ENCODE results near the gene ADRM1.

Gene ADRM1

DNA sequence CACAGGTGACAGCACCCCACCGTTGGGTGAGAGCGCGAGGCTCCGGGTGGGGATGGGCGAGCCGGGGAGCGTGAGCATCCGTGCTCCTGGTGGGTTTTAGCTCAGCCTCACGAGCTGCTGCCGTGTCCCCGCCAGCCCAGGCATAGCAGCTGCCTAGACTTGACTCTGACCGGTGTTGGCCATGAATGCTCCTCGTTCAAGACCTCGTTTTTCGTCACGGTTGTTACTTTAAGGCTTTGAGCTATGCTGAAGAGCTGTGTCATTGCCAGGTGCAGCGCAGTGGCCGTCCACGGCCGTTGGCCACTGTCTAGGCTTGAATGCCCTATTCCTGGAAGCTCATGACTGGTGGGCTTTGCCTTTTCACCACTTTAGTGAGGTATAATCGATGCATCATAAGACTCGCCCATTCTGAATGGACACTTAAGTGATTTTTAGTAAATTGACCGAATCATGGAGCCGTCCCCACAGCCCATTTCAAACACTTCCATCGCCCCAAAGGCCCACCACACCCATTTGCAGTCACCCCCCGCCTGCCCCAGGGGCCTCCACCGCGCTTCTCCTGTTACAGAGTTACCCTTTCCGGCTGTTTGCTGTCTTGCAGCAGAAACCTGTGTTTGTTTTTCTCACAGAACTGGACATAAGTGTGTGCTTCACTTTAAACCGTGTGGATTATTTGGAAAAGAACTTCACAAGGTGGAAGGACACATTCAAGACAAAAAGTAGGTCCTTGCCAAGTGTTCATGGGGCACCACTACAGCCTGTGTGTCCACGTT lies 21.4 kb upstream of the ADRM1 start:
- DNase-seq, result no peak

DNA sequence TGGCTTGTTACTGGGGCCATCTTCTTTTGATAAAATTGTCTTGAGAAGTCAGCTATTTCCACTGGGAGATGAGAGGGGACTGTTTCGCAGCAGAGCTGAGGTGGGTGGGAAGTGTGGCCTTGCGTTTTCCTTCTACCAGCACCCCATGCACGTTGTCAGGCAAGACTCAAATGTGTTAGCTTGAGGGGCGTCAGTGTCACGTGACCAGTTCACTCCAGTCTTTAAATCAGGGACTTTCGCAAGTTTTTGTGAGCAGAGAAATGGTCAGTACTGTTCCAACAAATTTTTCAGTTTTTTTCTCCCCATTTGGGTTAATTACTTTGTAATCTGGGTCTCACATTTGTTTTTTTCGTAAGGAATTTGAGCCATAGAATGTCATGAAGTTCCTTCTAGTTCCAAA lies 20.7 kb upstream of the ADRM1 start:
- no peak for DNase-seq

DNA sequence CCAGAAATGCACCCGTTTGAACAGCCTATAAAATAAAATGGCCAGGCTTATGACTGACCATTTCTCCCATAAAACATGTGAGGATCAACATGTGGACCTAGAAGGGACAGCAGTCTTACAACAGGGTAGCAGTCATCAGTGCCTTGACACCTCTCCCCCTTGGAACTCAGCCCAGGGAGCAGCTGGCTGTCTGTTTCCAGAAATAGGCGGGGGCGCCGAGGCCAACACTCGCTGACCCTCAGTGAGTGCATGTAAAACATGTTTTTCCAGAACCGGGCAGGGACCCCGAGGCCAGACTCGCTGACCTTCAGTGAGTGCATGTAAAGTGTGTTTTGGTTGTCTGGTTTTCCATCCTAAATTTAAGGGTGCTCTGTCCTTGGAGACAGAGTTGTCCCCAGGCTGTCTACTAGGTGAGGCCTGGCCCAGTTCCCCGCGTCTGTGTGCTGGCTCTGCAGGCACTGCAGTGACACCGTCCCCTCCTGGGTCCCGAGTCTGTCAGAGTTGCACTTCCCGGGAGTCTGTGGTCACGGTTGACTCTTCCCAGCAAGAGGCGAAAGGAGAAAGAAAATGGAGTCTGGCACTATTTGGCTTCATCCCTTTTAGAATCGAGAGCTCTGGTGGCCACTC lies 19.8 kb upstream of the ADRM1 start:
- DNase-seq, result no peak

DNA sequence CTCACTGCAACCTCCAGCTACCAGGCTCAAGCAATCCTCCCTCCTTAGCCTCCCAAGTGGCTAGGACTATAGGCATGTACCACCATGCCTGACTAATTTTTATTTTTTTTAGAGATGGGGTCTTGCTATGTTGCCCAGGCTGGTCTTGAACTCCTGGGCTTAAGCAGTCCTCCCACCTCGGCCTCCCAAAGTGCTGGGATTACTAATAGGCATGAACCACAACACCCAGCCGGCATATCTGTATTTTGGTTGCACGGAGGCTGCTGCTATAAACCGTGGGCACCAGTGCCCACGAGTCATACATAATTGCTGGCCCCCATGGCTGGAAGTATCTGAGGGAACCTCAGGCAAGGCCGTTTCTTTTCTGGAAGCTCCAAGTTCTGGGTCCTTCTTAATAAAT lies 18.3 kb upstream of the ADRM1 start:
- no peak for DNase-seq

DNA sequence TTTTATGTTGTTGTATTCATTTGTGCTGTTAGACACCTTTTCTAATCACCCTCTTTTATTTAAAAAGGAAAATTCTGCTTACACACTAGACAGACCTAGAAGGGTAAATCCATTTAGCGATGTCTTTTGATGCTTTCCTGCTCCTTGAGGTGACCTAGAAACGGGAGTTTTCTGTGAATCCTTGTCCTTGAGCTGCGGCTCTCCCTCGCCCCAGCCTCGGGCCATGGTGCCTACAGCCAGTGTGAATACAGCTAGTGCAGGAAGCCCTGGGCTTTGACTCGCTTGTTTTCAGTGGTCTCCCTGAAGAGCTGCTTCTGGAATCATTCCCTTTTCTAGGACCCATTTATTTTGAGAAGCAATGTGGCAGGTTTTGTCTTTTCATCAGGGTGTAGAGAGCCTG lies 17.6 kb upstream of the ADRM1 start:
- no peak for DNase-seq

DNA sequence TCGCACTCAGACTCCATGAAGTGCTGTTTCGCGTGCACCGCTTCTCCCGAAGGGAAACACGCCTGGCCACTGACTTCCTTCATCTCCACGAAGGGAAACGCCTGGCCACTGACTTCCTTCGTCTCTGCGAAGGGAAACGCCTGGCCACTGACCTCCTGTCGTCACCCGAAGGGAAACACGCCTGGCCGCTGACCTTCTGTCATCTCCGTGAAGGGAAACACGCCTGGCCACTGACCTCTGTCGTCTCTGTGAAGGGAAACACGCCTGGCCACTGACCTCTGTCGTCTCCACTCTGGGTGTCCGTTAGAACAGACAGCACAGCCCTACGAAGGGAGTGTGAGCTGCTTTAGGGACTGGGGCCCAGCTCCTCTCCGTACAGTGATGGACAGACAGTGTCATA lies 17.1 kb upstream of the ADRM1 start:
- DNase-seq, result no peak

DNA sequence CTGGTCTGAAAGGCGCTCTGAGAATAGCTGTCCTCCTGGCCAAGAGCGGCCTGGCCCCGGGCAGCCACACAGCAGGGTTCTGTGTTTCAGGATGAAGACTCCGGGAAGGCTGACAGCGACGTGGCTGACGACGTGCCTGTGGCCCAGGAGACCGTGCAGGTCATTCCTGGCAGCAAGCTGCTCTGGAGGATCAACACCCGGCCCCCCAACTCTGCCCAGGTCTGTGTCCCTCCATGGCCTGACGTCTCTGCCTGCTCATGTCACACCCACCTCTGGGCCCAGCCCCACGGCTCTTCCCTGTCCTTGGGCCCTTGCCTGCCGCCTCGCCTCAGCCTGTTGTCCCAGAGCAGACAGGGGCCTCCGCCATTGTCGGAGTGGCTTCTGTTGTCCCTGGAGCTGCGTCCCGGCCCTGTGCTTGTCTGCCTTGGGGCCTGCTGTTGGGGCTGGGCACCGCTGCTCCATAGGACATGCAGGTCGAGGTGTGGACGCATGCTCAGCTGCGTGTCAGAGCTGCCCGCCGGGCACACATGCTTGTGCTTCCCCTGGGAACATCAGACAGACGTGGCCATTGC lies 16.2 kb upstream of the ADRM1 start:
- DNase-seq, result no peak

DNA sequence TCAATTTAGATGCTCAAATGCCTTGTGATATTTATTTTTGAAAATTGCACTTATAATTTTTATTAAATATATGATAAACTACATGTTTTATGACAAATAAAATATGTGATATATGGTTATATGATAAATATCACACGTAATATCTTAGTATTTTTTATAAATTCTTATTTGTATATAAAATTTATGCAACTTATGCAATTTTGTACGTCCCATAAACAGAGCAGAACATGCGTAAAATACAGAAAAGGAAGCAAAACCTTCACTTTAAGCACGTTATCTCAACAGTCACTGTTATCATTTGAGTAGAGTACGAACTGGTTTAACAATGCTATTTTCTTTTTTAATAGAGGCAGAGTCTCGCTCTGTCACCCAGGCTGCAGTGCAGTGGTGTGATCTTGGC lies 15.7 kb upstream of the ADRM1 start:
- no peak for DNase-seq

DNA sequence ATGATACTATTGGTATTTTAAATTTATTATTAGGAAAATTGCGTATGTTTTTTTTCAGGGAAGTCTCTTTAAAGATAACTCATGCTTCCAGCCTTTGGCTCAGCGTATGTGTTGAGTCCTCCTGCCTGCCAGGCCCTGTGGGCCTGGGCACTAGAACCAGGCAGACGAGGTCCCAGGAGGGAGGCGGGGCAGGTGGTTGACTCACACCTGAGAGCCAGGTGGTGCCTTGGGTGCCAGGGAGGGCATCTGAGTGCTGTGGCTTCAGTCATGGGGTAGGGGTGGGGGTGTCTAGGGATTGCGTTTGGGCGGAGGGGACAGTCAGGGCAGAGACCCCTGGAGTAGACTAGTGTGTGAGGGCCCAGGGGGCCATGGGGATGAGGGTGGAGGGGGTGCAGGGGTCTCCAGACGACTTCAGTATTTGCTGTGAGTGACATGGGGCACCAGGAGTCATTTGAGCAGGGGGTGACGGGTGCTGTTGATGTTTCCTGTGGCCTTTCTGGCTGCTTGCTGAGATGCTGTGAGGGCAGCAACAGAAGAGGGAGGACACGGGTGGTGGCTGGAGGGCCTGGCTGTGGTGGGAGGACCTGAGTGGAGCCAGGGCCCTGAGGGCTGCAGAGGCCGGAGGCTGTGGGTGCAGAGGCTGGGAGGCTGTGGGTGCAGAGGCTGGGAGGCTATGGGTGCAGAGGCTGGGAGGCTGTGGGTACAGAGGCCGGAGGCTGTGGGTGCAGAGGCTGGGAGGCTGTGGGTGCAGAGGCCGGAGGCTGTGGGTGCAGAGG lies 14.8 kb upstream of the ADRM1 start:
- no peak for DNase-seq

DNA sequence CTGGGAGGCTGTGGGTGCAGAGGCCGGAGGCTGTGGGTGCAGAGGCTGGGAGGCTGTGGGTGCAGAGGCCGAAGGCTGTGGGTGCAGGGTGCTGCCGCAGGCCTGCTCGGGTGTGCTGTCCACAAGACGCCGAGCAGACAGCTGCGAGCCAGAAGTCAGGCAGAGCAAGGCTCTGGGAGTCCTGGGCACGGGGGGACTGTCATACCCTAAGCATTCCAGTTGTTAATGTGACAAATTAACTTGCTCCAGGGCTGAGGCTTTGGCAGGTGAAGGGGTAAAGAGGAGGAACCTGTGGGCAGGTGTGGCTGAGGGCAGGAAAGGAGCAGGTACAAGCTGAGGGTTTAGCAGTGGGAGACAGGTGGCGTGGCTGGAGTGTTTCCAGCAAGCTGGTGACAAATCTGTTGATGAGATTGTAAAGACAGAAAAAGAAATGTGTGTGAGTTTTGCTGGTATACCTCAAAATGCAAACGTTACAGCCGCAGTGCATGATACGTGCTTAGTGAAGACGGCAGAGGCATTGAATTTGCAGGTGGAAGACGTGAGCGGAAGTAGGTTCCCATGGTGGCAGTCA lies 14.2 kb upstream of the ADRM1 start:
- DNase-seq, result no peak

DNA sequence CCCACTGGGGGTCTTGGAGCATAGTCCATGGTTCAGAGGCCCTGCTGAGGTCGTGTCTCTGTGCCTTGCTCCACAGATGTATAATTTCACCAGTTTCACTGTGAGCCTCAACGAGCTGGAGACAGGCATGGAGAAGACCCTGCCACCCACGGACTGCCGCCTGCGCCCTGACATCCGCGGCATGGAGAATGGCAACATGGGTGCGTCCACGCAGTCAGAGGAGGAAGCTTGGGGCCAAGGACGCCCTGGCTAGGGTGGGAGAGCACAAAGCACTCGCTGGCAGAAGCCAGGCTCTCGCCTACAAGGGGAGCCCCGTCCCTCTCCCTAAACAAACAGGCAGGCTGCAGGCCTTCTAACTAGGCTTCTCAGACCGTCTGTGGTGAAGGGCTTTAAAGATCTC lies 13.7 kb upstream of the ADRM1 start:
- no peak for DNase-seq

DNA sequence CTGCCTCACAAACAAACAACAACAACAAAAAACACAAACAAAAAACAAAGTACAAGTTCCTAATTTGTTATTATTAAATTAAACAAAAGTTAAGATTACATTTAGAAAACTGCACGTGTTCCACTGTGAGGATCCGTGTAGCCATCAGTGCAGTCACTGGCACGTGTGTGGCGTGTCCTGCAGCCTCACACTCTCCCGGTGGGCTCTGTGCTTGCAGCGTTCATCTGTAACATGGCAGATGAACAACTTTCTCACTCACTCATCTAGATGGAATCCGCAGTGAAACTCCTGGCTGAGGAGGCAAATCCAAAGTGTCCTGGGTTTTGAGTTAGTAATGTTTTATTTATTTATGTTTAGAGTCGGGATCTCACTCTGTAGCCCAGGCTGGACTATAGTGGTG lies 12.9 kb upstream of the ADRM1 start:
- no peak for DNase-seq

DNA sequence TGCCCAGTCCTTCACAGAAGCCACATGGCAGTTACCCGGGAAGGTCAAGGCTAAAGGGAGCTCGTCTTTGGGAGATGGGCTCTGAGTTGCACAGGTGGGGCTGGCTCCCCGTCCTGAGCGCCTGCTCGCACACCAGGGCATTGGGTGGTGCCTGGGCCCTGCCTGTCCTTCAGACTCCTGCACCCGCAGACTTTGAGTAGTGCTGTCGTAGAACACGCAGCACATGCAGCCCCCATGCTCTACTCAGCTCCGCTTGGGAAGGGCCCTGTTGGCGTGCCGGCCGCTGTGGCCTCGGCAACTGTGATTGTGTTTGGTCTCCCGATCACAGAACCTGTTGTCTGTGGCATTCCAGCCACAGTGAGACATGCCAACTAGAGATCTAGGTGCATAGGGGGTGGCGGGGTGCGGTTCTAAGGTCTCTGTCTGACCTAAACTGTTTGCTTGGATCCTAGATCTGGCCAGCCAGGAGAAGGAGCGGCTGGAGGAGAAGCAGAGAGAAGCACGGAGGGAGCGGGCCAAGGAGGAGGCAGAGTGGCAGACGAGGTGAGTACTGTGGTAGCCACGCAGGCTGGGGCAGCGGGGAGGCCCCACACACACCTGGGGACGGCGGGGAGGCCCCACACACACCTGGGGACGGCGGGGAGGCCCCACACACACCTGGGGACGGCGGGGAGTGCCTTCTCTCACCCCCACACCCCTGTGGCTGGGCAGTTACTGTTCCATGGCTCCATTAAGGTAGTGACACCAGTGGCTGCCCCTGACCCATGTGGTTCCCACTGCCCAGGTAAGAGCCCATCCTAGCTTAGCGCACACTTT lies 11.3 kb upstream of the ADRM1 start:
- DNase-seq, result no peak

DNA sequence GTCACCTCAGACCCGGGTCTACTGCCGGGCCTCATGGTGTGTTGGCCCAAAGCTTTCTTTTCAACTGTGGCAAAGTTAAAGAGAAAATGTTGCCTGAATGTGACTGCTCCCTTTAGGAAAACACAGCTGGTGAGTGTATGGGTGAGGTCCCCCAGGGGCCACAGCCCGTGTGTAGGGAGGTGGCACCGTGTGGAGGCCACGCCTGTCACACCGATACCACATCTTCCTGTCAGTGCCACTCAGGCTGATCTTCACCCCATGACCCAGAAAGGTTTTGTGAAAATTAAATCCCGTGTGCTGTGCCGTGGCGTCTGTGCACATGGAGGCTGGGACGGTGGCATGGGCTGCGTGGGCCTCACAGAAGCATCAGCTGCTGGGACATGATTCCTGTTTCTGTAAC lies 10.7 kb upstream of the ADRM1 start:
- DNase-seq, result no peak

DNA sequence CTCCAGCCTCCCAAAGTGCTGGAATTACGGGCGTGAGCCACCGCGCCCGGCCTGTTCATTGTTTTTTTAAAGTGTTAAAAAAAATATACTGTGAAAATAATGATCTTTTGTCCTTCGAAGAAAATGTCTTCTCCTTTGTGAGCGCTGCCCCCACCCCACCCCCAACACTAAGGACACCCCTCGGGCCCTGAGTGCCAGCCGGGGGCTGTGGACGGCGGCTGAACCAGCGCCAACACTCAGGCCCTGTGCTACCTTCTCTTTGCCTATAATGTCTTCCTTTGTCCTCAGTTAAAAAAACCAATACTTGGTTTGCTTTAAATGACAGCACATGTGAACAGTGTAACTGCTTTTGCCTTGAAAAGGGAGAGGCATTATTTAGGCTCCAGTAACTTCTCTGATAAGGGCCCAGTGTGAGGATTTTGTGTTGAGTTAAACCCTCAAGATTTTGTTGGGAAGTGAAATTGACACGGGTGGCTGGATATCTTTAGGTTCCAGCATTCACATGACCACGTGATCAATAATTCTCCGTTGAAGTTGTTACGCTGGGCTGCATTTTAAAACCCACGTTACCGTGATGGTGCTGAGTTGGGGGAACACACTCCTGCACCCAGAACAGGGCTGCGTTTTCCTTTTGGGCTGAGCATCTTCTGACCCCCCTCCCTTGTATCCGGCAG lies 9.5 kb upstream of the ADRM1 start:
- DNase-seq, result no peak

DNA sequence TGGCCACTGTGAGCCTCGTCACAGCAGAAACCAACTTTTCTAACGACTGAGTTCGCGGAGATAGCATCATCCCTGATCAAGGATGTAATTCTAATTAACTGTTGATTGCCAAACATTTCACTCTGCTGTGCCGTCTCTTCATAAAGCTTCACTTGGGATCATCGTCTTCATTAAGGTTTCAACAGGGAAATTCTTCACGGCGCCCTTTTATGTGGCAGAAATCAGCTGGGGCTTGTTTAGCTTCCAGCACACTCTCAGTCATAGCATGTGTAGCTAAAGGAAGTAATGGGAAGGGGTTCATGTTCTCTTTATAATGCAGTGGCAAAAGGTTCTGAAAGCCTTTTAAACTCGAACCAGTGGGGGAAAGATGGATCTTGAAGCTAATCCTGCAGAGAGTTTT lies 8.9 kb upstream of the ADRM1 start:
- DNase-seq, result no peak

DNA sequence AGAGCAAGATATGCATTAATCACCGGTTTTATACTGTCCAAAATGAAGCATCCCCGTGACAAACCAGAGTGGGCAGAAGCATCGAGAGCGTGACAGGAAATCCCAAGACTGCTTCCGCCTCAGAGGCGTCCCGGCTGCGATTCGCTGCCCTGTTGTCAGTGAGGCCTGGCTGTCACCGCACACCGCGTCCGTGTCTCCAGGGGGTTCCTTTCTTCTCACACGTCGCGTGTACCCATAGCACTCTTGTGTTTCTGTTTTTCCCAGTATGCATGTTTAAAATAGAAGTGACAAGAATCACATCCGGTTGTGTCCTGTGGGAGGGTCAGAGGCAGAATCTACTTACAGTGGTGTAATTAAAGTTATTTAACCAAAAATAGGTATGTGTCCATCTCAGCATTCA lies 8.3 kb upstream of the ADRM1 start:
- DNase-seq, result no peak

DNA sequence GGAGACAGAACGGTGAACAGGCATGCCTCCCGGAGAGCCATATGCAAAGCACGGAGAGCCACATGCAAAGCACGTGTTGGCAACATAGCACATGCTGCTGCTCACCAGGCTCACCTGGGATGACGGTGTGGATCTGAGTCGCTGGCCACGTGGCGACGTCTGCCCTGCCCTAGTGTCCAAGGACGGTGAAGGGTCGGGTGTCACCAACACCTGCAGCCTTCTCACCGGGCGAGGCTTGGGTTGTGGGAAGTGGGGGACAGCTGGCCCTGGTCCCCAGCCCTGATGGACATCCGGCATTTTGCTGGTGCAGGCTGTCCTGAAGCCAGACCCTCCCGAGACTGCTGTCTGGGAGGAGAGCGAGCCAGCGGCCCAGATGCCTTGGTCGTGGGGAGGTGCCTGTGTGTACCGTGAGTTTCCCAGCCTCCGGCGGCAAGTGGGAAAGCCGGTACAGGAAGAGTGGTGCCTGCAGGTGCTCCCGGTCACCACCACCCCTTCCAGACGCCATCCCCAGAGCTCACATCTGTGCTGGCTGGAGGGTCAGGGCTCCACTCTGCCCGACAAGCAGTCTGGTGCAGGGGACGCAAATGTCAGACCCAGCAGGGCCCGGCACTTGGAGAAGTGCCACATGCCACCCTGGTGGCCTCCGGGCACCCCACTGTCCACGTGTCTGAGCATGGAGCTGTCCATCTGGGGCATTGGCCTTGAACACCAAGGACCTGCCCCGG lies 5.9 kb upstream of the ADRM1 start:
- no peak for DNase-seq

DNA sequence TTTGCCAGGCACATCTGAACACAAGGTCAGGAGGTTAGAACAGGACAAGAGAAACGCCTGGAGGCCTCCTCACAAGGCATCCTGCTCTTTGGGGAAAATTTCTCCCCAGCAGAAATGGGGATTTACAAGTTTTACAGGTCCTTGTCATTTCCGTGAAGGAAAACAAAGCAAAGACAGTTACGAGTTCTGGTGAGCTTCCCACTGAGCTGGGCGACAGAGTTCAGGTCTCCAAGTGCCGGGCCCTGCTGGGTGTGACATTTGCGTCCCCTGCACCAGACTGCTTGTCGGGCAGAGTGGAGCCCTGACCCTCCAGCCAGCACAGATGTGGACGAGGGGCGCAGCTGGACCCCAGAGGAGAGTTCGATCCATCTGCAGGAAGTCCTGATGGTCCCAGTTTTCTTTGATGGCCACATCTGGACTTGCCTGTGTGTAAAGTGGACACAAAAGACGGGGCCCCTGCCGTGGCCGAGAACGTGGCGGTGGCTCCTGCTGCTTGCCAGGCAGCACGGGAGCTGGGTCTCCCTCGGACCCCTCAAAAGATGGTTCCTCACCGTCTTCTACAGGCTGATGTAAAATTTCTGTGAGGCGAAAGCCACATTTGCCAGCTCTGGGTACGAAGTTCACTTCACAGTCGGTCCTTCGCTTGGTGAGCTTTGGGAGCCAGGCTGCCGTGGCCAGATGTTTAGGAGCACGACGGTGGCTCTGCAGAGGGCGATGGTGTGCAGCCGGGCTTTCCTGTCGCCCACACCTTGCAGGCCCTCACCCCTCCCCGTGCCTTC lies 5.2 kb upstream of the ADRM1 start:
- no peak for DNase-seq

DNA sequence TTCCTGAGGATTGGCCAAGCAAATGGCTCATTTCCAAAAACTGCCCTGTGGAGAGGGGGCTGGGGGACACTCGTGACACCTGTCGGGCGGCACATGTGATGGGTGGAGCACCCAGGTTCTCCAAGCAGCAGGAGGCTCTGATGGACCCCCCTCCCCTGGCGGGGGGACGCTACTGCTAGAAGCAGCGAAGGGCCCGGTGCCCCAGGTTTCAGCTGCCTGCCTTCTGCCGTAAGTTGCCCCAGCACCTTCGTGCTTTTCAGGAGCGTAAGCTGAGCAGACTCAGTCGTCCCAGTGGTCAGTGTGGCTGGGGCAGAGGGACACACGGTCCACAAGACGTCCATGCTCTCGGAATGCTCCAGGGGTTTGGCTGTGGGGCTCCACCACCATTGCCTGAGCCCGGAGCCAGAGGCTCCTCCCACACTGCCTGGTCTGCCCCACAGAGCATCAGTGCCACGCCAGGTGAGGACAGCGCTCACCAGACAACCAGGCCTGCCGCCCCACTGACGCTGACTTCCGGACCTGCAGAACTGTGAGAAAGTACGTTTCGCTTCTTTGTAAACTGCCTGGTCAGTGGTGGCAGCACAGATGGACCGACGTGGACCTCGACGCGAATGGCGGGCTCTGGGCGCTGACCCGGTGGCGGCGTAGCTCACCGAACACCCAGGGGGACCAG lies 4.1 kb upstream of the ADRM1 start:
- no peak for DNase-seq
